Breast epithelium (tissue), 4 donors: Measurements from ENCODE around the gene SLC29A4. TPM values are rescaled to one million over a fixed set of nuclear protein-coding genes. Genes with fewer than 3 reads are reported as not detected.

Source experiments
- DNase-seq, 2 donors: peaks; one replicate each; pipeline ENCODE4 v3.0.0-alpha.2; 2019; ENCODE audit warnings: low spot score in 2 of 2
- H3K27ac ChIP-seq, 2 donors: fragments of 200-600 bp; sonication (generic) in 1 of 2; one replicate each; pipeline ENCODE4 v1.5.1; 2016 to 2019; ENCODE audit warnings: mild to moderate bottlenecking in 1 of 2
- H3K27me3 ChIP-seq, 2 donors: fragments of 200-600 bp; sonication (generic) in 1 of 2; one replicate each; pipeline versions ENCODE4 v1.5.1 to v1.6.0; 2017 to 2019; ENCODE audit warnings: control low read depth in 1 of 2, mild to moderate bottlenecking in 1 of 2
- H3K36me3 ChIP-seq: fragments of 200-600 bp; one replicate; pipeline ENCODE4 v1.5.1; 2019
- H3K4me1 ChIP-seq, 2 donors: fragments of 200-600 bp; sonication (generic); one replicate each; pipeline ENCODE4 v1.5.1; 2016 to 2019; ENCODE audit warnings: control low read depth in 1 of 2
- H3K4me3 ChIP-seq, 3 donors: fragments of 200-600 bp; sonication (generic); 1 replicate in 2 of 3; 2 replicates in 1 of 3; pipeline ENCODE4 v1.5.1; 2016 to 2019; ENCODE audit warnings: mild to moderate bottlenecking in 3 of 3, moderate library complexity in 2 of 3
- H3K9me3 ChIP-seq, 2 donors: fragments of 200-600 bp; sonication (generic) in 1 of 2; one replicate each; pipeline ENCODE4 v1.5.1; 2016 to 2019; ENCODE audit warnings: control low read depth in 1 of 2
- CTCF ChIP-seq, 3 donors: fragments of 450-650 bp; IDR thresholded peaks; one replicate each; pipeline ENCODE4 v1.5.1; 2016 to 2017; ENCODE audit warnings: antibody characterized with exemption in 3 of 3, mild to moderate bottlenecking in 3 of 3, moderate library complexity in 3 of 3
- POLR2A ChIP-seq: fragments of 450-650 bp; IDR thresholded peaks from one replicate; pipeline ENCODE4 v1.6.1; 2016; ENCODE audit warnings: antibody characterized with exemption, mild to moderate bottlenecking, moderate library complexity
- POLR2AphosphoS5 ChIP-seq, 3 donors: sonication (generic); formaldehyde crosslinking; IDR thresholded peaks; one replicate each; pipeline ENCODE4 v1.6.1; 2017; ENCODE audit warnings: antibody characterized with exemption in 3 of 3
- intact Hi-C: fragments of 100-400 bp; cut with DNase I; formaldehyde crosslinking; loops from one replicate; pipeline ENCODE4 v1.15.1; 2023; ENCODE audit warnings: low total_unique reads
- total RNA-seq, 3 donors: library from RNA; depleted of rRNA; stranded (reverse); fragments of >200 nt; gene quantifications; one replicate each; pipeline ENCODE4 v1.1.0, GENCODE V29; 2016

Gene SLC29A4
- total RNA-seq, 3 donors from 2014 or later, result 1.3 to 13.8 (median 2.3) TPM

- DNase-seq, result no peak
- H3K27ac ChIP-seq, result no peak overlapping the region
- H3K9me3 ChIP-seq, result peaks cover 13 to 17% of the 10 kb centered on the region in 2 donors
- H3K4me3 ChIP-seq, result no peak overlapping the region
- H3K27me3 ChIP-seq, result no peaks in the 10 kb centered on the region
- intact Hi-C loops, result no loop called here
- TF ChIP-seq POLR2A (no peak), CTCF (IDR thresholded peaks at IDR 0.05) (no peak), POLR2AphosphoS5 (IDR thresholded peaks at IDR 0.05) (no peak)
- peaks cover 9% of the 10 kb centered on the region for H3K36me3 ChIP-seq
- no peaks in the 10 kb centered on the region for H3K4me1 ChIP-seq
Measured at GRCh38 chr7:5333121-5334045, 50.6 kb downstream of the SLC29A4 start.

GRCh38 chr7:5334671-5335070 is 51.9 kb downstream of the SLC29A4 start:
- intact Hi-C loops, result no loop called here
- Histone ChIP-seq H3K4me3 (no peak overlapping the region), H3K36me3 (peaks cover 9% of the 10 kb centered on the region), H3K4me1 (no peaks in the 10 kb centered on the region), H3K27me3 (no peaks in the 10 kb centered on the region), H3K27ac (no peak overlapping the region), H3K9me3 (peaks cover 13 to 17% of the 10 kb centered on the region in 2 donors)
- TF ChIP-seq POLR2A (no peak), POLR2AphosphoS5 (IDR thresholded peaks at IDR 0.05) (no peak), CTCF (IDR thresholded peaks at IDR 0.05) (no peak)
- no peak for DNase-seq

- Histone ChIP-seq H3K27me3 (no peaks in the 10 kb centered on the region), H3K9me3 (peaks cover 16 to 25% of the 10 kb centered on the region in 2 donors), H3K36me3 (peaks cover 9% of the 10 kb centered on the region), H3K27ac (no peak overlapping the region), H3K4me1 (no peaks in the 10 kb centered on the region), H3K4me3 (no peak overlapping the region)
- intact Hi-C loops, result no loop called here
- DNase-seq, result no peak
- no peak for TF ChIP-seq CTCF (IDR thresholded peaks at IDR 0.05)
- TF ChIP-seq POLR2AphosphoS5 (IDR thresholded peaks at IDR 0.05), result no peak
- no peak for TF ChIP-seq POLR2A
Measured at GRCh38 chr7:5337047-5337446, 54.3 kb downstream of the SLC29A4 start.

DNA sequence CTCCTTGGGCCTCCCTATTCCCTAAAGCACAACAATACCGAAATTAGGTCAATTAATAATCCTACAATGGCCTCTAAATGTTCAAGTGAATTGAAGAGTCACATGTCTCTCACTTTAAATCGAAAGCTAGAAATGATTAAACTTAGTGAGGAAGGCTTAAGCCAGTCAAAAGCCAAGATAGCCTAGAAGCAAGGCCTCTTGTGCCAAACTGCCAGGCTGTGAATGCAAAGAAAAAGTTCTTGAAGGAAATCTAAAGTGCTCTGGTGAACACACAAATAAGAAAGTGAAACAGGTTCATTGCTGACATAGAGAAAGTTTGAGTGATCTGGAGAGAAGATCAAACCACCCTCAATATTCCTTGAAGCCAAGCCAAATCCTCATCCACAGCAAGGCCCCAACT is 57.2 kb downstream of the SLC29A4 start:
- intact Hi-C loops, result no loop called here
- peaks cover 35% of the 10 kb centered on the region for H3K36me3 ChIP-seq
- H3K9me3 ChIP-seq, result peaks cover 27 to 43% of the 10 kb centered on the region in 2 donors
- H3K4me1 ChIP-seq, result no peaks in the 10 kb centered on the region
- H3K4me3 ChIP-seq, result no peak overlapping the region
- no peak for DNase-seq
- H3K27ac ChIP-seq, result no peak overlapping the region
- no peak for TF ChIP-seq POLR2AphosphoS5 (IDR thresholded peaks at IDR 0.05)
- no peak for TF ChIP-seq CTCF (IDR thresholded peaks at IDR 0.05)
- TF ChIP-seq POLR2A, result no peak
- H3K27me3 ChIP-seq, result no peaks in the 10 kb centered on the region

GRCh38 chr7:5342631-5343030 is 59.9 kb downstream of the SLC29A4 start:
- no peaks in the 10 kb centered on the region for H3K4me1 ChIP-seq
- peaks cover 35% of the 10 kb centered on the region for H3K36me3 ChIP-seq
- H3K4me3 ChIP-seq, result no peak overlapping the region
- peaks cover 15 to 34% of the 10 kb centered on the region in 2 donors for H3K9me3 ChIP-seq
- H3K27ac ChIP-seq, result no peak overlapping the region
- intact Hi-C loops, result no loop called here
- DNase-seq, result no peak
- TF ChIP-seq POLR2A (no peak), POLR2AphosphoS5 (IDR thresholded peaks at IDR 0.05) (no peak), CTCF (IDR thresholded peaks at IDR 0.05) (no peak)
- H3K27me3 ChIP-seq, result no peaks in the 10 kb centered on the region
